Skin of body (tissue), 2 donors: Measurements from ENCODE around the gene MARCKSL1. TPM values are rescaled to one million over a fixed set of nuclear protein-coding genes. Genes with fewer than 3 reads are reported as not detected.

Experiments used
- DNase-seq: peaks from one replicate; lab custom pipeline; 2025; lab: John Stamatoyannopoulos, UW
- total RNA-seq: library from RNA; depleted of rRNA; stranded (reverse); fragments of >200 nt; gene quantifications from one replicate; pipeline ENCODE4 v1.2.3, GENCODE V29; 2014

MARCKSL1 gene
- total RNA-seq, 1 donor from 2014 or later = 39.8 TPM

DNA sequence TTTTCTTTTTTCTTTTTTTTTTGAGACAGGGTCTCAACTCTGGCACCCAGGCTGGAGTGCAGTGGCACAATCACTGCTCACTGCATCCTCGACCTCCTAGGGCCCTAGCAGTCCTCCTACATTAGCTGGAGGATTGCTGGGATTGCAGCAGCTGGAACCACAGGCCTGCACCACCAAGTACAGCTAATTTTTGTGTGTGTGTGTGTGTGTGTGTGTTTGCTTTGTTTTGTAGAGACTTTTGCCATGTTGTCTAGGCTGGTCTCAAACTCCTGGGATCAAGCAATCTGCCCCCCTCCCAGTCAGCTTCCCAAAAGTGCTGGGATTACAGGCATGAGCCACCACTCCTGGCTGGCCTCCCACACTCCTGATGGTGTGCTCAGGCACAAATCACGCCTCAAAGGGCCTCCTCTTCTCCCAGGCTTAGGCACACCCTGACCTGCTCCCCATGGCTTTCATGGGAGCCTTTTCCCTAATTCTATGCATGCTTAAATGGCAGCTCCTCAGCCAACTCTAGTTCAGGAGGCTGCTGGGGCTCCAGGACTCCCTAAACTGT is 16.9 kb upstream of the MARCKSL1 start:
- DNase-seq = no peak

DNA sequence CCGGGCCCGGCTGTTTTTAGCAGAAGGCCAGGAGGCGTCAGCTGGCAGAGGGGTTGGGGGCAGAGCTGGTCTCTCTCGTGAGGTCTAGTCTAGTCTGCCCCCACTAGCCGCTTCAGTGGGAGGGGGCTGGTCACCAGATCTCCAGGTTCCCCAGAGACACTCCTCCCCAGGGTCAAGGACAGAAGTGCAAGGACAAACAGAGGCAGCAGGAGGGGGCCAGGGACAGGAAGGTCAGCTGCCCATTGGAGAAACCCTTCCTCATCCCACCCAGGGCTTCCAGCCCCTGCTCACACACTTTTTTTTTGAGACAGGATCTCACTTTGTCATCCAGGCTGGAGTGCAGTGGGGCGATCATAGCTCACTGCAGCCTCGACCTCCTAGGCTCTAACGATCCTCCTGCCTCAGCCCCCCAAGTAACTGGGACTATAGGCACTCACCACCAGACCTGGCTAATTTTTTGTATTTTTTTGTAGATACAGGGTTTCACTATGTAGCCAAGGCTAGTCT is 16.3 kb upstream of the MARCKSL1 start:
- DNase-seq = no peak

DNA sequence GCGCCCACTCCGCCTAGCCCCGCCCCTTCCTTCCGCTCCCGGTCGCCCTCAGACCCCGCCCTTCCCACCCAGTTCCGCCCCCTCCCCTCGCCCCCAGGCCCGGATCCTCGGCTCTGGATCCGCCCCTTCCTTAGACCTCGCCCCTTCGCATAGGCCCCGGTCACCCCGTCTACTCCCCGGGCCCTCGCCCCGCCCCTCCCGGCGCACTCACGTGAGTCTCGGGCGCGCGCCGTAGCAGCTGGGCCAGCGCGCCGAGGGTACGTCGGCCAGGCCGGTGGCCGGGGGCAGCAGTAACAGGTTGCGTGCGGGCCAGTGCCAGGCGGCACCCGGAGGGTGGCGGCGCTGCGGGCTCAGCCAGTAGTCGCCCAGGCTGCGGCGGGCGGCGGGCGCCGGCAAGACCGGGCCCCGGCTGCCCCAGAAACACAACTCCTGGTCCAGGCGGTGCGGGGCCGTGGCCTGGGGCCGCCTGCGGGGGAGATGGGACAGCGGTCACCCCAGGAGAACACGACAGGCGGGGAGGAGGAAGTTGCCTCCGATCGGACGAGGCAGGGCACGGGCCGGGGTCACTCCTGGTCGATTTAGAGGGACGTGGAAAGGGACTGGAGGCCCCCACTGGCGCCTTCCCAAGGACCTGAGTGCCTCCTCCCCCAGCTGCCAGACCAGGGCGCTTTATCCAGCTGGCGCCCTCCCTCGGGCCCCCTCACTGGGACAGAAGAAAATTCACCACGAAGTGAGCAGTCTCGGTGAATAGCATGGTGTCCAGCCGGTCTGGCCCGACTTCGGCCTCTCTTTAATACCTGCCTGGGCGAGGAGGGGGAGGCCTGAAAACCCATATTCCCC is 15.6 kb upstream of the MARCKSL1 start:
- peak; percentile 94 for DNase-seq

DNA sequence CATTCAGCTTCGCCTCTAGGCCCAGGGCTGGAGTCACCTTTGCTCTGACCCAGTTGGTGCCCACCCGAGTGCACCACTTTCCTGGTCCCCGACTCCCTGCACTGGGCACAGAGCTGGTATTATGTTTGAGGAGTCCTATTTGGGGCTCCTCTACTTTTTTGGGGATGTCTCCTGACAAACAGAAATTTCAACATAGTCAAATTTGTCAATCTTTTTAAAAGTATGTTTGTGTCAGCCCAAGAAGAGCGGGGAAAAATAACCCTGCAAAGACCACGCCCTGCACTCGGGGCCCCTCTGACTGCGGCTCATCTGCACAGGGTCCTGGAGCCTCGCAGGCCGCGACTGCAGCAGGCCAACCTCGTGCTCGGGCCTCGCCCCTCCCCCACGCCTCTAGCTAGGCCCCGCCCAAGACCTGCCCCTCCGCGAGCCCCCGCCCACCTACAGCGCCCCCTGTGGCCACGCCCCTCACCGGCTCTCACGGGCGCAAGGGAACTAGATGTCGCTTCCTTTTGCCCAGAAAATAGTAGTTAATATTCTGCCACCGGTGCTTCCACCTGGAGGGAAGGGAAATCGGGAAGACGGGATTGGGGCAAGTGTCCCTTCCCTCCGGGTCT is 14.9 kb upstream of the MARCKSL1 start:
- DNase-seq = no peak

DNA sequence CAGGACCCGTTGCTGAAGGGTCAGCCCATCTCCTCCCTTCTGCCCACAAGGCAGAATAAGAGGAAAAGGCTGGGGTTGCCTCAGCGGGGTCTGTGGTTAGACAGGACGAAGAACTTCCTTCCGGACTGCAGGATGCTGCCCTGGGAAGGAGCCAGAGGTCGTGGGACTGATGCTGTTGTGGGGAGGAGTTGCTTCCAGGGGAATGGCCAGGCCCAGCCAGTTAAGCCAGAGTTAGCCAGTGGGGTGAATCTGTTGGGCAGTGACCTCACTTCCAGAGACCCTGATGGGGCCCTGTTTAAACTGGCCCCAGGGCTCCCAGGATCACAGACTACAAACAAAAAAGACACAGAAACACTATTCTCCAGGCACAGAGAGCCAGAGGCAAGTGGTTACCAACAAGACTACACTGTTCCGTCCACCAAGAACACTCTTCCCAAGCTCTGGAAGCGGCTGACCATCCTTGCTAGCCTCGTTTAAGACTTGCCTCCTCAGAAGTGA is 13.2 kb upstream of the MARCKSL1 start:
- no peak for DNase-seq

DNA sequence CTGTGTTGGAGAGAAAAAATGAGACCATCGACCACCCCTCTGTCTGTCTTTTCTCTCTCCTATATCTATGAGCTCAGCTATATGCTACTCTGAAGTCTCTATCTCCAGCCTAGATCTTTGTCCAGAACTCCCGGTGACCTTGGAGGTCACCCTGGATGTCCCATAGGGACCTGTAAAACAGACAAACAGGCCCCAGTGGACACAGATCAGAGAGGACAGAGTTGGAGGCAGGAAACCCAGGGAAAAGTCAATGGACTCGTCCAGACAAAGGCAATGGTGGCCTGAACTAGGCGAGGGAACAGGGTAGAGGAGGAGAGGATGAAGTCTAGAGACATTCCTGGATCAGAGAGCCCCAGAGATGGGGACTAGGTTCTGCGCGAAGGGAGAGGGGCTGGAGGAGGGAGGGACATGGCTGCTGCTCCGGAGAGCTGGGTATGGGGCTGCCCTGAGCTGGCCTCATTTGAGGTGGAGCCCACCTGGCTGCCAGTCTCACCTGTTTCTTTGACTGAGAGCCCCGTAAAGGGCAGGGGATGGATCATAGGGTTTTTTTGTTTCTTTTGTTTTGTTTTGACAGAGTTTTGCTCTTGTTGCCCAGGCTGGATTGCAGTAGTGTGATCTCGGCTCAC is 10.6 kb upstream of the MARCKSL1 start:
- no peak for DNase-seq

DNA sequence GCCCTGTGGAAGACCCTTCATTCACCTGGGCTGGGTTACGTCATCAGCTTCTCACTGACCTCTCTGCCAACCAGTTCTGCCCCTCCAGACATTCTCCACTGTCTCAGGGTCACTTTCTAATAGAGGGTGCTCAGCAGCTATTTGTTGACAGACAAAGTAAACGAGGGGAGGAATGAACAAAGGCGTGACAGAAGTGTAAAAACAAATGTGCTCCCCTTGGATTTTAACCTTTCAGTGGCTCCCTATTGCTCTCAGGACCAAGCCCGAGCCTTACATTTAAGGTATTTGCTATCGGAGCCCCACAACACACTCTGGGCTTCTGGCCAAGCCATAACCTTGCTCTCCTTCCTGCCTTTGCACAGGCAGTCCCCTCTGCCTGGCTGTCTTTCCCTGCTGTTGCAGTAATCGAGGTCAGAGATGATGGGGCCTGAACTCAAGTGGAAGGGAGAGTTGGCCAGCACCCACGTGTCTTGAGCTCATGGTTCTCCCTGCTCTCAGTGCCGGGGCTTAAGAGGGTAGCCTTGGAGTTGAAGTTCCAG is 9.3 kb upstream of the MARCKSL1 start:
- DNase-seq = no peak

DNA sequence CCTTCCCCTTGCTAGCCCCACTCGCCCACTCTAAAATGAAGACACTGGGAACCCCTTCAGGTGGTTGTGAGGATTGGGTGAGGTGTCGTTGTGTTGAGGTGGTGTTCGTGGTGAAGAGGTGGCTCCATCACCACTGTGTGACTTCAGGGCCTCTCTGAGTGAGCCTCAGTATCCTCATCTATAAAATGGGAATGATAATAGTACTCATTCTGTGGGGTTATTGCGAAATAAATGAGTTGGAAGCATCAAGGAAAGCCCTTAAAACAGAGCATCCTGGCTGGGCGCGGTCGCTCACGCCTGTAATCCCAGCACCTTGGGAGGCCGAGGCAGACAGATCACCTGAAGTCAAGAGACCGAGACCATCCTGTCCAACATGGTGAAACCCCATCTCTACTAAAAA is 6.7 kb upstream of the MARCKSL1 start:
- DNase-seq = no peak

DNA sequence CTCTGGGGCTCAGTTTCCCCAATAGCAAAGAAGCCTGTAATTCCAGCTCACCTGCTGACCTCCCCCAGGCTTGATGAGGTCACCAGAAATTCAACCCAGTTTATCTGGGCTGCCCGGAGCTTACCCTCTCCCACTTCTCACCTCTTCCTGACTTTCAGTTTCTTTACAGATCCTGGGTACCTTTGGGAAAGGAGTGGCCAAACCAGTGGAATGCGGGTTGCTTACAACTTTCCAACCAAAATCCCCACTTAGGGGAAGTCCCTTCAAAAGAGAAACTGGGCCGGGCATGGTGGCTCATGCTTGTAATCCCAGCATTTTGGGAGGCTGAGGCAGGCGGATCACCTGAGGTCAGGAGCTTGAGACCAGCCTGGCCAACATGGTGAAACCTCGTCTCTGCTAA is 5.9 kb upstream of the MARCKSL1 start:
- no peak for DNase-seq

DNA sequence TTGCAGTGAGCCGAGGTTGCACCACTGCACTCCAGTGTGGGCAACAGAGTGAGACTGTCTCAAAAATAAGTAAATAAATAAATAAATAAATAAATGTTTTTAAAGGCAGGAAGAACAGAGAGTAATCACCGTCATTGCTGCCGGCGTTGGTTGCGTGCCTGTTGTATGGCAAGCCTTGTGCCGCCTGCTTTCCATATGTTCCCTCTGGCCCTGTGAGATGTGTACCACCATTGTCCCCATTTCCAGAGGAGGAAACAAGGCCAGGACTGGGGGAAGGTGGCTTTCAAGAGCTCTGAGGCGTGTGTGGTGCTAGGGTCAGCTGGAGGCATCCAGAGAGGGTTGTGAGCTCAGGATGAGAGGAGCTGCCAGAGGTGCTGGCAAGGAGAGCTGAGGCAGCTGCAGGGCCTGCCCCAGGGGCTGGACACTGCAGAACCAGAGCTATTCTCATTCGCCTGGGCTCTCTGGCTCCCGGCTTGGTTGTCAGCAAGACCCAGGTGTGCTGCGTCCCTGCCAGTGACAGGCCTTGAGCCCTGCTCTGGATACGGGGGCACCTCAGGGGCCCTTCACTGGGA is 5.2 kb upstream of the MARCKSL1 start:
- no peak for DNase-seq

DNA sequence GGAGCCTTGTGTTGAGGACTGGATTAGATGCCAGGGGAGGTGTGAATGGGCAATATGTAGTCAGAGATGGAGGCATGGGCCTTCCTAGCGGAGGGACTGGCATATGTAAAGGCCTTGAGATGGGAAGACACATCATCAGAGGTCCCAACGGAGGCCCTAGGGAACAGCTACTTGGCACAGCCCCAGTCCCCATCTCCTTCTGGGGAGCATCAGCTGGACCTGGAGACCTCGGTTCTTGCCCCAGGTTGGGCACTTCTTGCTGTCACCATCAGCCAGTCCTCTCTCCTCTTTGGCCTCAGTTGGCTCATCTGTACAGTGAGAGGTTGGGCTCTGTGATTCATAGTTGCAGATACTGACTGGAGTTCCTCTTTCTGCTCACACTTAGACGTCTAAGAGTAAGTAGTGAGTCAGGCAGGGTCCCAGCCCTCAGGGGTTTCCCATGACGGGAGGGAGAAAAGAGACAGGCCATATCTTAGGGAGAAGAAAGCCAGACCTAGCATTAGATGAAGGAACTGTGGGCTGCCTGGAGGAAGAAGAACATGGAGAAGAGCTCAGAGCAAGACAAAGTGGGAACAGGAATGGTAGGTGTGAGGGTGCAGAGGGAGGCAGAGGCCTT is 3.4 kb upstream of the MARCKSL1 start:
- no peak for DNase-seq

DNA sequence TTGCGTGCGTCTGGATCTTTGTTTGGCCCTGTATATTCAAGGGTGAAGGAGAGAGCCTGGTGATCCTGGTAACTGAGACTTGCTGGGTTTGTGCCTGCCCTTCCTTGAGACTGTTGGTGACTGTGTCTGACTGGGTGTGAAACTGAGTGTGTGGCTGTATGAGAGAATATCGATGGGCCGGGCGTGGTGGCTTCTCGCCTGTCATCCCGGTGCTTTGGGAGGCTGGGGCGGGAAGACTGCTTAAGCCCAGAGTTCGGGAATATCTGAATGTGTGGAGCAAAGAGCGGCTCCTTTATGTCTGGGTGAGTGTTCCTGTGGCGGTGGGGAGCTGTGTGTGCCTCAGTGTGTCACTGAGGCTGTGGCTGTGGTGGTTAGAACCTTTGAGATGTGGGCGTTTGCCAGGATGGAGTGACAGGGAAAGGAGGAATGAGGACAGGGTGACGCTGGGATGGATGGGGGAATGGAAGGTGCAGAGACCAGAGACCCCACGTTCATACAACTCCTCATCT is 2.7 kb upstream of the MARCKSL1 start:
- DNase-seq = no peak

DNA sequence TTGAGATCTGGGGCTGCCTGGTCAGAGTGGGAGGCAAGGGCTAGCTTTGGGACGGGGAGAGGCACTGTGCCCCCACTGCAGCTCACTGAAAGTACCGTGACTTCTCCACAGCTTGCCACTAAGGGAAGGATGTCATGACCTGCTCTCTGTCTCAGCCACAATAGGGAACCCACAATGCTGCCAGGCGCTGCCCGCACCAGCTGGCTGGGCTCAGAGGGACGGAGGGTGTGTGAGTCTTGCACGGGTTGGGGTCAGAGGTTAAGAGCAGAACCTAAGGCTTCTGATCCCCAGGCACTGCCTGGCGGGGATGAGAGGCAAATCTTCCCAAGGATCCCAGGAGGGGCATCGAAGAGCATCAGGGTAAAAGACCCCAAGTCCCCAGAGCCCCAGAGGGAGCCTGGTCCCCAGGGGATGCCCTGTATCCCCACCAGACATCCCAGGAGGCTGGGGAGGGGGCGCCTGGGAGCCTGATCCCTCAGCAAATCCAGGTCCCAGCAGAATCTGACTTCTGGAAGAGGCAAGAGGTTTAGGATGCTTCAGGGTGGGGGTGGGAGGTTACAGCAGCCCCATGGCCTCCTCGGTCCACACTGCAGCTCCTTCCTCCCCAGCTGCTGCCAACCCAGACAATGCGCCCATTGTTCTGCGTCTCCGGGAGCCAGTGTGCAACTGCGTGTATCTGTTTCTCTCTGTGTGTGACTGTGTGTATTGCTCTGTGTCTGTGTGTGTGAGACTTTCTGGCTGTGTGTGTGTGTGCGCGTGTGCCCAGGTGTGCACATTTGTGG is 2.0 kb upstream of the MARCKSL1 start:
- DNase-seq = no peak

DNA sequence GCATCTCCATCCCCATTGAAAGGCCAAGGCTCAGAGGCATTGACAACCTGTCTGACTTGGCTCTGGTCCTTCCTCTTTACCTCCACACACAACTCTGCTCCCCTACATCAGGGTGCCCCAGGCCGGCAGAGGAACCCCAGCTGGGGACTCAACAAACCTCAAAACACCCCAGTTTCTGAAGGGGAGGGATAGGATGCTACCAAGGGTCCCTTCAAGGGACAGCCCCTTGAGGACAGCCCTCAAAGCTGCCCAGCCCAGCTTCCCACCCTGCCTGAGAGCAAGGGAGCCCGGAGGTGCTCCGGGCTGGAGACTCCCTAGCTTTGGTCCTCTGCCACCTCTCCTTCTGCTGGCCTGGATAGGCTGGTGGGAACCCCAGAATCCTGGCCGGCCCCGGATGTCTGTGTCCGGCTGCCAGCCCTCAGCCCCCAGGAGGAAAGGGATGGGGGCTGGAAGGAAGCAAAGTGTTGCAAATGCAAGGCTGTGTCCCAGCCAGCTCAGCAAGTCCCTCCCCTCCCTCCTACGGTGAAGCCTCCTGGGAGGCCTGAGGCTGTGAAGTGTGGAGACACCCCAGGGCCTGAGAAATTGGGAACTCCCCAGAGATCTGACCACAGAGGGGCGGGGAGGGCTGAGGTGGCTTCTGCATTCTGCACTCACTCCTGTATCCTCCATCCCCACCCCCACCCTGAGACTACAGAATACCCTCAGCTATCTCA is 1.1 kb upstream of the MARCKSL1 start:
- DNase-seq = no peak

DNA sequence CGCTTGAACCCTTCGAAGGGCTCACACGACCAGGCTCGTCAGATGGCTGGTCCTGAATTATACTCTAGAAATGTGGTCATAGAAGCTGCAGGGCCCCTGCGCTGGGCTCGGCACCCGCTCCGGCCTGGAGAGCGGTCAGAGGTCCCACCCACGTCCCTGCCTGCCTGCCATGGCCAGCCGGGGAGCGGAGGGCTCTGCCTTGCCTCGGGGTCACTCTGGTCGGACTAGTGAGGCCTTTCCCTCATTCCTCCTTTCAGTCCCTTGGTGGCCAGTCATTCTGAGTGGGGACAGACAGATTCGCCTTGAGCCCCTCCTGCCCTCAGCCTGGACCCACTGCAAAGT is 529 bp upstream of the MARCKSL1 start:
- DNase-seq = no peak

DNA sequence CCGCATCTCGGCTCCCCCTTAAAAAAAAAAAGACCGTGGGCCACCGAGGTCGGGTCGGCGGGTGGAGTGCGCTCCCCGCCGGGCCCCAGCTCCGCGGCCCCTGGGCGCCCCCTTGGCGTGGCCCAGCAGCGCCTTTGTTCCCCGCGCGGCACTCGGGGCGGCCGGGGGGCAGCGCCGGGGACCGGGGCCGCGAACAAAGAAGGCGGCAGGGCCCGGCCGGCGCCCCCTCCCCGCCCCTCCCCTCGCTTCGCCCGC is 571 bp downstream of the MARCKSL1 start:
- DNase-seq = no peak

DNA sequence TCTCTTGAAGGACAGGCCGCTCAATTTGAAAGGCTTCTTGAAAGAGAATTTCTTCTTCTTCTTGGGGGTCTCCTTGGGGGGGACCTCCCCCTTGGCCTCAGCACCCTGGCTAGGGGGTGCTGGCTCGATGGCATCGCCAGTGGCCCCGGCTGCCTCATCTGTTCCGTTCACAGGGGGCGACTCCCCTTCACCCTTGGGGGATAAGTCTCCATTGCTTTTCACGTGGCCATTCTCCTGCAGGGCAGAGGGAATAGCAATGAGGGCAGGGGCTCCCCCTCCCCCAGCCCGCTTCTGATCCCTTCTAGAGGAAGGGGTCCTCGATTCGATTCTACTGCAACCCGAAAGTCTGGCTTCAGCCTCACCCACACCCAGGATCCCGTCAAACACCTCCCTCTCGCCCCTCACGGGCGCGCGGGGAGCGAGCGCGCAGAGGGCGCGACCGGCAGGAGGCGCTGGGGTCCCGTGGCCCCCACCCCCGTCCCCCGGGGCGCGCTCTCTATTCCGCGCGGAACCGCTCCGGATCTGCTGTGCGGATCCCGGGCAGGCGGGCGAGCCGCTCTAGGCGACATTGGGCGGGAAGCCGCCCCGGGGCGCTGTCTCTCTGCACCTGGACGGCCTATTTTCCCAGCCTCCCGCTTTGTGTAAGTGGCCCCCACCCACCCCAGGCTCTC is 1.0 kb downstream of the MARCKSL1 start:
- DNase-seq = no peak

DNA sequence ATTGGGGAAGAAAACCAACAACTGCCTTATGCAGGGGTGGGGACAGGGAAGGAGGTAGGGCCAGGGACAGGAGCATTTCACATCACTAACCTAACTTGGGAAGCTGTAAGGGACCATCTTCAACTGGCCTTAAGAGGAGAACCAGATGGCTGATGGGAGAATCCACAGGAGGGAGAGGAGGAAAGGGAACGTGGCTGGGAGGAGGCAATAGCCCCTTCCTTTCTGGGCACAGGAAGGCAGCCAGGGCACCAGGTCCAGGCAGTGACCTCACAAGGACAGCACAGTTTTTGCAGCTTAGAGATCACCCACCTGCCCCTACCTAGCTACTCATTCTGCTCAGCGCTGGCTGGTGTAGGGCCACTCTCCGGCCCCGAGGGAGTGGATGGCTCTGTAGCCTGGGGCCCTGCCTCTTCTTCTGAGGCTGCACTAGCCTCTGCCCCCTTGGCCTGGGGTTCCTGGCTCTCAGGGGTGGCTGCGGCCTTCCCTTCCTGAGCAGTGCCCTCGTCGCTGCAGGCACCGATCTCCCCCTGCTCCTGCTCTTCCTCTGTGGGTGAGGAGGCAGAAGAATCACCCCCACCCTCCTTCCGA is 1.7 kb downstream of the MARCKSL1 start:
- no peak for DNase-seq
